ENCODE data around the gene JPH3.

Gene JPH3

DNA sequence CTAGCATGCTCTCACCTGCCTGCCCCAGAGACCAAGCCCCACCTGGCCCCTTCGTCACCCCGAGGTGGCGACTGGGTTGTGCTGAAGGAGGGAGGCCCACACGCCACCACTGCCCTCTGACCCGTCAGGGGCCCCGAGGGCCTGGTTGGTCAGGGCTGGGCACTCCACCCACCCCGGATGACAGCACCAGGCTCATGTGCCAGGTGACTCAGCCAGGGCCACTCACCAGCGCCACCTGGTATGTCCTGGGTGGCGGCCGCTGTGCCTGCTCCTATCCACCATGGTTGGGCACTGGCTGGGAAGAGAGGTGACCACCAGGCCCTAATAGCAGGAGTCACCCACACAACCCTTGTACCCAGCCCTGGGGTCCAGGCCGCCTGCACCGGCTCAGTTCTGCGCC, 68.9 kb downstream of the JPH3 start:
- no peak for DNase-seq (ENCODE audit: low read depth)
- no peak overlapping the region for H3K4me3 ChIP-seq (ENCODE audit: low read length)
- TF ChIP-seq, protein P1, sequence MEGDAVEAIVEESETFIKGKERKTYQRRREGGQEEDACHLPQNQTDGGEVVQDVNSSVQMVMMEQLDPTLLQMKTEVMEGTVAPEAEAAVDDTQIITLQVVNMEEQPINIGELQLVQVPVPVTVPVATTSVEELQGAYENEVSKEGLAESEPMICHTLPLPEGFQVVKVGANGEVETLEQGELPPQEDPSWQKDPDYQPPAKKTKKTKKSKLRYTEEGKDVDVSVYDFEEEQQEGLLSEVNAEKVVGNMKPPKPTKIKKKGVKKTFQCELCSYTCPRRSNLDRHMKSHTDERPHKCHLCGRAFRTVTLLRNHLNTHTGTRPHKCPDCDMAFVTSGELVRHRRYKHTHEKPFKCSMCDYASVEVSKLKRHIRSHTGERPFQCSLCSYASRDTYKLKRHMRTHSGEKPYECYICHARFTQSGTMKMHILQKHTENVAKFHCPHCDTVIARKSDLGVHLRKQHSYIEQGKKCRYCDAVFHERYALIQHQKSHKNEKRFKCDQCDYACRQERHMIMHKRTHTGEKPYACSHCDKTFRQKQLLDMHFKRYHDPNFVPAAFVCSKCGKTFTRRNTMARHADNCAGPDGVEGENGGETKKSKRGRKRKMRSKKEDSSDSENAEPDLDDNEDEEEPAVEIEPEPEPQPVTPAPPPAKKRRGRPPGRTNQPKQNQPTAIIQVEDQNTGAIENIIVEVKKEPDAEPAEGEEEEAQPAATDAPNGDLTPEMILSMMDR (conservative IDR thresholded peaks at IDR 0.05; ENCODE audit: low read depth, low read length) = no peak

DNA sequence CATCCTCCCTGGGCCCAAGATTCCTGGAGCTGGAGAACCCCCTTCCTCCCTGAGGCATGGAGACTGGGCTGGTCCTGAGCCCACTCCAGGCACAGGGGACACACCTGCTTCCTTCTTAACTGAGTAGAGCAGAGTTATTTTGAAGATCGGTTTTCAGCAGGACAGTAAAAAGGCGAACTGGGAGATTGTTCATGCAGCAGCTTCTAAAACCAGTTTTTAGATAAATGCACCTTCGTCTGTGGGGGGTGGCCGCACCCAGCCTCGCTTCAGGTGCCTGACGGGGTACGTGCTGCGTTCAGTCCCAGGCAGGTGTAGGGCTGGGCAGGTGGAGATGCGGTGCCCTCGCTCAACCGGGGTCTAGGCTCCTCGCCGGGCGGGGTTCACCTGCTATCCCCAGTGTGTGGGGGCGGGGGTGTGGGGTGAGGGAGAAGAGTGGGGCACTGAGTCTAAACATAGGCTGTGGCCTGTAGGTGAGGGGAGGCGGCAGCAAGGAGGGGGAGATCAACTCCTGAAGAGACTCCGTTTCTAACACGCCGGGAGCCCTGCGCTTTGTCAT, 69.5 kb downstream of the JPH3 start:
- no peak overlapping the region for H3K4me3 ChIP-seq (ENCODE audit: low read length)
- no peak for DNase-seq (ENCODE audit: low read depth)
- TF ChIP-seq, protein P1 (conservative IDR thresholded peaks at IDR 0.05; ENCODE audit: low read depth, low read length) = no peak

DNA sequence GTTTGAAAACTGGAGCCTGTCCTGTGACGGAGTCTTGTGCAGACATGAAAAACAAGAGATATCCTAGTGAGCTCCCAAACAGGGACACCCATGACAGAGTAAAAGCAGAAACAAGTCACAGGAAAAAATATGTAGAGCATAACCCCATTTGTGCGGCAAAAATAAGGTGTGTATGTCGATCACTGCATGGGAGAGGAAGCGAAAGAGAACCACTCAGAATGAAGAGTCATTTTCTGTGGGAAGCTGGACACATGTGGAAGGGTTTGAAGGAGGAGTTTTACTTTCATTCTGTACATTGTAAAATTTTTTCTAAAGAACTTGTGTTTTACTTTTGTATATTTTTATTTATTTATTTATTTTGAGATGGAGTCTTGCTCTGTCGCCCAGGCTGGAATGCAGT, 72.1 kb downstream of the JPH3 start:
- DNase-seq (ENCODE audit: low read depth) = no peak
- no peak overlapping the region for H3K4me3 ChIP-seq (ENCODE audit: low read length)
- TF ChIP-seq, protein P1 (conservative IDR thresholded peaks at IDR 0.05; ENCODE audit: low read depth, low read length) = no peak

DNA sequence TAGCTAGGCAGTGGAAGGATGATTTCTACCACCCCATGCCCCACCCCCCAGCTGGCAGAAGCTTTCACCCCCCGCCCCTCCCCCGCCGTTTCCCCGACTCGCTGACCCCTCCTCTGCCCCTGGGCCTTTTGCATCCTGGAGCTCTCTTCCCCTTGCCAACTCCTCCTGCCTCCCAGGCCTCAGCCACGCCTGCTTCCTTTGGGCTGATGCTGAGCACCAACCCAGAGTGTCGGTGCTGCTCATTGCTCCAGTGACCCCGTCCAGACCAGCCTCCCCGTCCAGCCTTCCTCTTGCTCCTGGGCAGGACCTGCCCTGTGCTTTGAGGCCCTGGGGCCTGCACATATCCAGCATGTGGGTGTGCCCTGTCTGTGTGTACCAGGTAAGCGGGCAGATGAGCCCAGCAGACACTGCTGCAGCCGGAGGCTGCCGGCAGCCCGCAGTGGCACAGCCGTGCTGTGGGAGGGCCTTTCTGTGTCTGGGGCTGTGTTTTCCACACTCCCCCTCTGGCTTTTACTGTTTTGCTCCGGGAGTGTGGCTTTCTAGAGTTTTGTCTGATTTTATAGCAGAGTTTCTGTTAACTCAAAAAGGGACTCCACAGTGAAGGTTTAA, 72.9 kb downstream of the JPH3 start:
- TF ChIP-seq, protein P1 (conservative IDR thresholded peaks at IDR 0.05; ENCODE audit: low read depth, low read length) = no peak
- no peak overlapping the region for H3K4me3 ChIP-seq (ENCODE audit: low read length)
- no peak for DNase-seq (ENCODE audit: low read depth)

DNA sequence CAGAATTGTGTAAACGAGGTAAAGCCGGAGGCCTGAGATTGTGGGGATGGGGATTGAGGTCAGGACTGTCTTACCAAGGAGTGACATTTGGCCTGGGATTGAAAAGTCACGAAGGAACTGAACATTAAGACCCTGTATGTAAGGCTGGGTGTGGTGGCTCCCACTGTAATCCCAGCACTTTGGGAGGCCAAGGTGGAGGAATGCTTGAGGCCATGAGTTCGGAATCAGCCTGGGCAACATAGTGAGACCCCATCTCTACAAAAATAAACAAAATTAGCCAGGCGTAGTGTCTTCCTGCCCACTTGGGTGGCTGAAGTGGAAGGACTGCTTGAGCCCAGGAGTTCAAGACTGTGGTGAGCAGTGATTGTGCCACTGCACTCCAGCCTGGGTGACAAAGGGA, 75.5 kb downstream of the JPH3 start:
- TF ChIP-seq, protein P1 (conservative IDR thresholded peaks at IDR 0.05; ENCODE audit: low read depth, low read length) = no peak
- H3K4me3 ChIP-seq (ENCODE audit: low read length) = no peak overlapping the region

DNA sequence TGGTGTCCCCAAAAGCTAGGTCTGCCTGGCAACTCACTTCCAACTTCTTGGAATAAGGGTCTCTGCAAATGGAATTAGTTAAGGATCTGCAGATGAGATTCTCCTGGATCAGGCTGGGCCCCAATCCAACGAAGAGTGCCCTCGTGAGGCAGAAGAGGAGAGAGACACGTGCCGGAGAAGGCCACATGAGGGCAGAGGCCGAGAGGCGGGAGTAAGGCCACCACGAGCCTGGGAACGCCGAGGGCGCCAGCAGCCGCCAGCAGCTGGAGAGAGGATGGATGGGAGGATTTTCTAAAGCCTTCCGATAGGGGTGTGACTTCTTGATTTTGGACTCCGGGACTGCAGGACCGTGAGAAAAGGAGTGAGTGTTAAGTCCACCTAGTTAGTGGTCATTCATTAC, 76.3 kb downstream of the JPH3 start:
- no peak for DNase-seq (ENCODE audit: low read depth)
- H3K4me3 ChIP-seq (ENCODE audit: low read length) = no peak overlapping the region
- TF ChIP-seq, protein P1 (conservative IDR thresholded peaks at IDR 0.05; ENCODE audit: low read depth, low read length) = no peak

More for the DNA sequence above, 75.5 kb downstream of the JPH3 start:
- no peak for DNase-seq (ENCODE audit: low read depth)

DNA sequence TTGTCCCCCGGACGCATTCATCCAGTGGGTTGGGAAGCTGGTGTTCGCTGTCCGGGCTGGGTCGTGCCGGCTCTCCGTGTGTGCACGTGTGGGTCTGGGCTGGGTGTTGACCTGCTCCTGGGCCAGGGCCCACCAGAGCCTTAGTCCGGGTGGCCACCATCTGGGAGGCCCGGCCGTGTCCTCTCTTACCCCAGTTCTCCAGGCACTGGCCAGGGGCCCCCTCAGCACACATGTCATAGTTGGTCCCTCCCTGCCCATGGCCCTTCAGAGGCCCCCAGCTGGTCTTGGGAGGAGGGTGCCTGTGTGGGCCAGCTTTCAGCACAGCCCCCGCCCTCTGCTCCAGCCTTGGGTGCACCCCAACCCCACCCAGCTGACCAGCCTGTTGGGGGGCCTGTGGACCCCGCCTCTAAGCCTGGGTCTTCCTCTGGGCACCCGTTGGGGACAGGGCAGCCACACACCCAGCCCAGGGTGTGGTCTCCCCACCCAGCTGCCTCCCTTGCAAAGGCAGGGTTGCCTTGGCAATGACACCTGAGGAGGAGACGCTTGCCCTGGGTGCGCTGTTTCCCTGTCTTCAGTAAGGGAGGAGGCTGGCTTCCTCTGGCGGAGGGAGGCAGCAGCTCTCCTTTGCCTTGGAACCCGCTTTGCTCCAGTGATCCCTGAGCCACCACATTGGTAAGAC, 77.4 kb downstream of the JPH3 start:
- TF ChIP-seq, protein P1 (conservative IDR thresholded peaks at IDR 0.05; ENCODE audit: low read depth, low read length) = no peak
- DNase-seq (ENCODE audit: low read depth) = no peak

More for the DNA sequence above, 77.4 kb downstream of the JPH3 start:
- H3K4me3 ChIP-seq (ENCODE audit: low read length) = no peak overlapping the region
